HG03354 (cell line): ENCODE measurements around the gene ASCC1.

Experiments
- ATAC-seq: cut with Tn5 transposase; IDR thresholded peaks from one replicate; pipeline ENCODE4 v1.9.1; 2021; ENCODE audit warnings: mild to moderate bottlenecking; ENCODE audit not compliant: unreplicated experiment, poor library complexity, severe bottlenecking

Gene ASCC1

GRCh38 chr10:72075376-72076115 lies 140.5 kb downstream of the ASCC1 start:
- ATAC-seq = no peak

- ATAC-seq = no peak
Observed at GRCh38 chr10:72074574-72075375, 141.3 kb downstream of the ASCC1 start.

GRCh38 chr10:72073708-72074573 lies 142.1 kb downstream of the ASCC1 start:
- ATAC-seq = no peak

GRCh38 chr10:72072639-72073038 lies 143.4 kb downstream of the ASCC1 start:
- no peak for ATAC-seq

GRCh38 chr10:72072046-72072445 lies 144.0 kb downstream of the ASCC1 start:
- ATAC-seq = no peak

GRCh38 chr10:72069751-72070526 lies 146.1 kb downstream of the ASCC1 start:
- ATAC-seq = no peak

GRCh38 chr10:72068901-72069446 lies 147.1 kb downstream of the ASCC1 start:
- ATAC-seq = no peak

- no peak for ATAC-seq
Observed at GRCh38 chr10:72068126-72068765, 147.8 kb downstream of the ASCC1 start.

- ATAC-seq = no peak
Observed at GRCh38 chr10:72067463-72068125, 148.5 kb downstream of the ASCC1 start.

GRCh38 chr10:72066318-72067284 lies 149.5 kb downstream of the ASCC1 start:
- no peak for ATAC-seq

- no peak for ATAC-seq
Observed at GRCh38 chr10:72065439-72066025, 150.5 kb downstream of the ASCC1 start.

- no peak for ATAC-seq
Observed at GRCh38 chr10:72063703-72064391, 152.2 kb downstream of the ASCC1 start.

- no peak for ATAC-seq
Observed at GRCh38 chr10:72062832-72063702, 153.0 kb downstream of the ASCC1 start.

- no peak for ATAC-seq
Observed at GRCh38 chr10:72062382-72062781, 153.7 kb downstream of the ASCC1 start.

GRCh38 chr10:72061930-72062329 lies 154.1 kb downstream of the ASCC1 start:
- ATAC-seq = no peak
